NK-92 (cell line): ENCODE measurements around the gene CNP.
"Not testable (repeated sequence)": the region's sequence is repeated elsewhere in the genome, so short reads cannot be mapped to it uniquely, and the experiment has no call there.

Experiments used
- DNase-seq: peaks from one replicate; lab custom pipeline; 2025; ENCODE audit not compliant: unreplicated experiment; lab: John Stamatoyannopoulos, UW

CNP gene

GRCh38 chr17:41966463-41967140 is at the start of gene CNP:
TSS of gene CNP (plus strand) at chr17:41966795. CDS start at chr17:41966885, 90 bp downstream.
- peak; percentile 63 for DNase-seq

- DNase-seq = no peak
These were observed 49.4 kb upstream of the CNP start for GRCh38 chr17:41917192-41917591.

GRCh38 chr17:41917679-41918313 is 48.8 kb upstream of the CNP start:
- DNase-seq = no peak

- peak; percentile 60 for DNase-seq
These were observed 48.1 kb upstream of the CNP start, which contains the start of gene ACLY for GRCh38 chr17:41918314-41919164. TSS of gene ACLY (minus strand) at chr17:41918951. CDS start at chr17:41913873, 5,078 bp downstream.

GRCh38 chr17:41919165-41919817 is 47.3 kb upstream of the CNP start:
- no peak for DNase-seq

GRCh38 chr17:41919840-41920579 is 46.6 kb upstream of the CNP start:
- no peak for DNase-seq

- no peak for DNase-seq
These were observed 46.0 kb upstream of the CNP start for GRCh38 chr17:41920580-41920955.

GRCh38 chr17:41925991-41926590 is 40.5 kb upstream of the CNP start:
- no peak for DNase-seq

- DNase-seq = no peak
These were observed 37.8 kb upstream of the CNP start for GRCh38 chr17:41928693-41929251.

- peak; percentile 85 for DNase-seq
These were observed 36.4 kb upstream of the CNP start, which contains the start of gene ODAD4 for GRCh38 chr17:41930009-41930832. TSS of gene ODAD4 (plus strand) at chr17:41930617. CDS start at chr17:41930724, 107 bp downstream.

- not testable (repeated sequence) for DNase-seq
These were observed 35.8 kb upstream of the CNP start for GRCh38 chr17:41930833-41931156.

- DNase-seq = not testable (repeated sequence)
These were observed 34.9 kb upstream of the CNP start for GRCh38 chr17:41931715-41932114.

- DNase-seq = no peak
These were observed 33.7 kb upstream of the CNP start for GRCh38 chr17:41932816-41933389.

GRCh38 chr17:41935641-41936040 is 31.0 kb upstream of the CNP start:
- no peak for DNase-seq

- no peak for DNase-seq
These were observed 28.3 kb upstream of the CNP start for GRCh38 chr17:41937970-41938954.

- no peak for DNase-seq
These were observed 27.4 kb upstream of the CNP start for GRCh38 chr17:41939044-41939692.

- no peak for DNase-seq
These were observed 26.9 kb upstream of the CNP start for GRCh38 chr17:41939693-41940090.
